ENCODE data around the gene VASN.

Gene VASN

DNA sequence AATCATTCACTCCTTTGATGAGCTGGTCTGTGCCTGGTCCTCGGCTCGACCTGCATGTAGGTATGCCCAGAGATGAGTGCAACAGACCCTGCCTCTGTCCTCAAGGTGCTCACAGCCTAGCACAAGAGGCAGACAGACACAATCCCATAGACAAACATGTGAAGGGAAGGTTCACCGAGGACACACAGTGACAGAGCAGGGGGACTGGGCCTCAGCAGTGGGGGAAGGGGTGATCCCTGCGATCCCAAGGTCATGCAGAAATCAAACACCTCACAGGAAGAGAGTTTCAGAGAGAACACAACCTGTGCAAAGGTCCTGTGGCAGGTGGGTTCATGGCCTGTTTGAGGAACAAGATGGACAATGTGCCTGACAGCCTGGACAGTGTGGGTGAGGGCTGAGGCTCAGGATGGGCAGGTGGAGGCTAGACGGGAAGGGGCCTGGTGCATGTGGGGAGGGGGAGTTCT, 4.2 kb upstream of the VASN start:
- Histone ChIP-seq H4K91ac (ENCODE audit: low read length) (no peak overlapping the region), H3K4ac (ENCODE audit: low read depth in 1 of 2, low read length in 2 of 2) (no peak overlapping the region), H2AK5ac (ENCODE audit: low read length, severe bottlenecking) (no peak overlapping the region), H3K27ac (ENCODE audit: low read length, poor library complexity, severe bottlenecking) (no peak overlapping the region), H3K9ac (ENCODE audit: low read length) (no peak overlapping the region), H2AFZ (ENCODE audit: low read depth, low read length) (no peak overlapping the region), H3K4me1 (ENCODE audit: control insufficient read depth, insufficient read depth, low read depth, low read length) (peaks cover 32% of the 10 kb centered on the region), H2BK120ac (ENCODE audit: low read depth, low read length) (no peak overlapping the region), H2BK5ac (ENCODE audit: low read depth, low read length, poor library complexity, severe bottlenecking) (no peak overlapping the region), H3K4me2 (ENCODE audit: low read length, poor library complexity, severe bottlenecking) (no peak overlapping the region), H3K36me3 (ENCODE audit: control insufficient read depth in 1 of 2, insufficient read depth in 2 of 2, low read depth in 1 of 2, low read length in 2 of 2) (peaks cover 0 to 32% of the 10 kb centered on the region in 2 experiments), H3K4me3 (ENCODE audit: insufficient read depth in 1 of 2, low read depth in 1 of 2, low read length in 2 of 2) (no peak overlapping the region), H3K14ac (ENCODE audit: low read length in 2 of 2) (no peak overlapping the region), H2BK15ac (ENCODE audit: low read depth, poor library complexity, severe bottlenecking) (no peak overlapping the region), H3K18ac (ENCODE audit: low read depth in 1 of 2, low read length in 2 of 2) (no peak overlapping the region), H3K9me3 (ENCODE audit: control insufficient read depth, low read length) (no peaks in the 10 kb centered on the region), H3K23ac (ENCODE audit: low read length in 2 of 2) (no peak overlapping the region), H3K79me1 (replicated peaks; ENCODE audit: low read length, poor library complexity, severe bottlenecking) (no peaks in the 10 kb centered on the region), H4K8ac (ENCODE audit: low read length) (no peak overlapping the region), H3K27me3 (ENCODE audit: control insufficient read depth in 1 of 2, insufficient read depth in 1 of 2, low read length in 2 of 2) (no peaks in the 10 kb centered on the region), H2BK12ac (ENCODE audit: low read length in 2 of 2) (peak overlapping the region; percentile 4 to 8)
- 93% methylated on average over 5 of the region's 5 CpGs for WGBS
- no peak for DNase-seq

- peak overlapping the region; percentile 79 for H4K91ac ChIP-seq (ENCODE audit: low read length)
- H3K4me2 ChIP-seq (ENCODE audit: low read length, poor library complexity, severe bottlenecking) = no peak overlapping the region
- H3K4me1 ChIP-seq (ENCODE audit: control insufficient read depth, insufficient read depth, low read depth, low read length) = peaks cover 46% of the 10 kb centered on the region
- no peaks in the 10 kb centered on the region for H3K9me3 ChIP-seq (ENCODE audit: control insufficient read depth, low read length)
- H3K27me3 ChIP-seq (ENCODE audit: control insufficient read depth in 1 of 2, insufficient read depth in 1 of 2, low read length in 2 of 2) = no peaks in the 10 kb centered on the region
- H3K14ac ChIP-seq (ENCODE audit: low read length in 2 of 2) = peak overlapping the region in 1 of 2 experiments; percentile 89
- H3K36me3 ChIP-seq (ENCODE audit: control insufficient read depth in 1 of 2, insufficient read depth in 2 of 2, low read depth in 1 of 2, low read length in 2 of 2) = peaks cover 0 to 25% of the 10 kb centered on the region in 2 experiments
- H2BK5ac ChIP-seq (ENCODE audit: low read depth, low read length, poor library complexity, severe bottlenecking) = peak overlapping the region; percentile 36
- peak overlapping the region; percentile 49 to 86 for H3K4ac ChIP-seq (ENCODE audit: low read depth in 1 of 2, low read length in 2 of 2)
- peak overlapping the region; percentile 71 for H4K8ac ChIP-seq (ENCODE audit: low read length)
- H2AK5ac ChIP-seq (ENCODE audit: low read length, severe bottlenecking) = peak overlapping the region; percentile 88
- peak overlapping the region; percentile 90 to 100 for H2BK12ac ChIP-seq (ENCODE audit: low read length in 2 of 2)
- 70% methylated on average over 13 of the region's 13 CpGs for WGBS
- no peak overlapping the region for H3K9ac ChIP-seq (ENCODE audit: low read length)
- H3K23ac ChIP-seq (ENCODE audit: low read length in 2 of 2) = peak overlapping the region in 1 of 2 experiments; percentile 53
- peak overlapping the region; percentile 80 for H2BK120ac ChIP-seq (ENCODE audit: low read depth, low read length)
- H3K27ac ChIP-seq (ENCODE audit: low read length, poor library complexity, severe bottlenecking) = no peak overlapping the region
- H3K4me3 ChIP-seq (ENCODE audit: insufficient read depth in 1 of 2, low read depth in 1 of 2, low read length in 2 of 2) = no peak overlapping the region
- H2AFZ ChIP-seq (ENCODE audit: low read depth, low read length) = peak overlapping the region; percentile 5
- peak overlapping the region; percentile 97 for H2BK15ac ChIP-seq (ENCODE audit: low read depth, poor library complexity, severe bottlenecking)
- no peaks in the 10 kb centered on the region for H3K79me1 ChIP-seq (replicated peaks; ENCODE audit: low read length, poor library complexity, severe bottlenecking)
- peak overlapping the region; percentile 79 to 80 for H3K18ac ChIP-seq (ENCODE audit: low read depth in 1 of 2, low read length in 2 of 2)
- DNase-seq = no peak
These were observed 2.5 kb upstream of the VASN start for GRCh38 chr16:4369007-4369733.

GRCh38 chr16:4370151-4370550, 1.5 kb upstream of the VASN start:
- Histone ChIP-seq H3K27me3 (ENCODE audit: control insufficient read depth in 1 of 2, insufficient read depth in 1 of 2, low read length in 2 of 2) (no peaks in the 10 kb centered on the region), H3K14ac (ENCODE audit: low read length in 2 of 2) (peak overlapping the region in 1 of 2 experiments; percentile 64), H3K27ac (ENCODE audit: low read length, poor library complexity, severe bottlenecking) (peak overlapping the region; percentile 81), H2AFZ (ENCODE audit: low read depth, low read length) (peak overlapping the region; percentile 3), H3K23ac (ENCODE audit: low read length in 2 of 2) (no peak overlapping the region), H2BK12ac (ENCODE audit: low read length in 2 of 2) (peak overlapping the region; percentile 90 to 100), H3K9me3 (ENCODE audit: control insufficient read depth, low read length) (no peaks in the 10 kb centered on the region), H3K18ac (ENCODE audit: low read depth in 1 of 2, low read length in 2 of 2) (peak overlapping the region; percentile 79 to 93), H4K91ac (ENCODE audit: low read length) (peak overlapping the region; percentile 97), H3K79me1 (replicated peaks; ENCODE audit: low read length, poor library complexity, severe bottlenecking) (no peaks in the 10 kb centered on the region), H3K4me1 (ENCODE audit: control insufficient read depth, insufficient read depth, low read depth, low read length) (peaks cover 56% of the 10 kb centered on the region), H2AK5ac (ENCODE audit: low read length, severe bottlenecking) (peak overlapping the region; percentile 95), H3K9ac (ENCODE audit: low read length) (peak overlapping the region; percentile 87), H2BK15ac (ENCODE audit: low read depth, poor library complexity, severe bottlenecking) (no peak overlapping the region), H3K4ac (ENCODE audit: low read depth in 1 of 2, low read length in 2 of 2) (peak overlapping the region; percentile 86 to 94), H2BK5ac (ENCODE audit: low read depth, low read length, poor library complexity, severe bottlenecking) (peak overlapping the region; percentile 45), H3K4me2 (ENCODE audit: low read length, poor library complexity, severe bottlenecking) (no peak overlapping the region), H4K8ac (ENCODE audit: low read length) (peak overlapping the region; percentile 94), H2BK120ac (ENCODE audit: low read depth, low read length) (peak overlapping the region; percentile 80), H3K4me3 (ENCODE audit: insufficient read depth in 1 of 2, low read depth in 1 of 2, low read length in 2 of 2) (peak overlapping the region in 1 of 2 experiments; percentile 33), H3K36me3 (ENCODE audit: control insufficient read depth in 1 of 2, insufficient read depth in 2 of 2, low read depth in 1 of 2, low read length in 2 of 2) (peaks cover 0 to 19% of the 10 kb centered on the region in 2 experiments)
- 93% methylated on average over 3 of the region's 3 CpGs for WGBS
- DNase-seq = no peak

DNA sequence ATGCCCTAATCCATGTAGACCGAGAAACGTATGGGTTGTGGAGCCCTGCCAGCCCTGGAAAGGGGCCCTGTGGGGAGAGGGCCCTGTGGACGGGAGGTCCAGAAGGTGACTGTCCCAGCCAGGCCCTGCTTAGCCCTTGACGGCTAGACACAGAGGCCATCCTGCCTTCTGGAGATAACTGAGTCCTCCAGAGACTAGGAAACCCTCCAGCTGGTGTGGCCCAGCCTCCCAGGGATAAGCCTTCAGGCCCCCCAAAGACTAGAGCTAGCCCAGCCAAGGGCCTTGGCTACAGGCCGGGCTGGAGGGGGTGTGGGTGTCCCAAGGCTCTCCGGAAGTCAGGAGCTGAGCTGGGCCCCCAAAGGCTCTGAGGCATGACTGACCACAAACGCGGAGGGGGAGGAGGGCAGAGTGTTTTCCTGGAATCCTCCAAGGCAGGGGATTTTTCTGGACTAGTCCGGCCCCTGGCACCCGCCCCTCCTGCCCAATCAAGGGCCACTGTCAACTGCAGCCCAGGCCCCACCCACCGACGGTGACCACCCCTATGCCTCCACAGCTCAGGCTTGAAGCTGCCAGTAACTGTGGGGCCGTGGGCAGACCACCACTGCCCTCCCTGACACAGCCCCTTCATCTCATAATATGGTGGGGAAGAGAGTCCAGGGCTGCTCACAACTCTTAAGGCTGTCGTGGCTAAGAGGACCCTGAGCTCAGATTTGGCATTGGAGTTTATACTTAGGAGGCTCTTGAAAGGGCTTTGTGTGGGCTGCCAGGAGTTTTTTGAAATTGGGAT, 885 bp upstream of the VASN start:
- peaks cover 2% of the 10 kb centered on the region for H3K79me1 ChIP-seq (replicated peaks; ENCODE audit: low read length, poor library complexity, severe bottlenecking)
- 30% methylated on average over 11 of the region's 14 CpGs for WGBS
- H2BK120ac ChIP-seq (ENCODE audit: low read depth, low read length) = peak overlapping the region; percentile 80
- H2AFZ ChIP-seq (ENCODE audit: low read depth, low read length) = no peak overlapping the region
- peaks cover 0 to 15% of the 10 kb centered on the region in 2 experiments for H3K36me3 ChIP-seq (ENCODE audit: control insufficient read depth in 1 of 2, insufficient read depth in 2 of 2, low read depth in 1 of 2, low read length in 2 of 2)
- H2BK5ac ChIP-seq (ENCODE audit: low read depth, low read length, poor library complexity, severe bottlenecking) = peak overlapping the region; percentile 92
- H3K4me2 ChIP-seq (ENCODE audit: low read length, poor library complexity, severe bottlenecking) = peak overlapping the region; percentile 6
- DNase-seq = peak; percentile 99
- H2BK12ac ChIP-seq (ENCODE audit: low read length in 2 of 2) = peak overlapping the region; percentile 64 to 76
- peak overlapping the region; percentile 94 for H2AK5ac ChIP-seq (ENCODE audit: low read length, severe bottlenecking)
- peak overlapping the region; percentile 81 to 93 for H3K18ac ChIP-seq (ENCODE audit: low read depth in 1 of 2, low read length in 2 of 2)
- peaks cover 59% of the 10 kb centered on the region for H3K4me1 ChIP-seq (ENCODE audit: control insufficient read depth, insufficient read depth, low read depth, low read length)
- peak overlapping the region; percentile 97 for H4K91ac ChIP-seq (ENCODE audit: low read length)
- H3K4me3 ChIP-seq (ENCODE audit: insufficient read depth in 1 of 2, low read depth in 1 of 2, low read length in 2 of 2) = peak overlapping the region in 1 of 2 experiments; percentile 100
- peak overlapping the region; percentile 87 for H3K9ac ChIP-seq (ENCODE audit: low read length)
- H3K14ac ChIP-seq (ENCODE audit: low read length in 2 of 2) = no peak overlapping the region
- H3K23ac ChIP-seq (ENCODE audit: low read length in 2 of 2) = no peak overlapping the region
- H3K4ac ChIP-seq (ENCODE audit: low read depth in 1 of 2, low read length in 2 of 2) = peak overlapping the region; percentile 86 to 94
- H2BK15ac ChIP-seq (ENCODE audit: low read depth, poor library complexity, severe bottlenecking) = no peak overlapping the region
- H3K27me3 ChIP-seq (ENCODE audit: control insufficient read depth in 1 of 2, insufficient read depth in 1 of 2, low read length in 2 of 2) = no peaks in the 10 kb centered on the region
- peak overlapping the region; percentile 94 for H4K8ac ChIP-seq (ENCODE audit: low read length)
- peak overlapping the region; percentile 92 for H3K27ac ChIP-seq (ENCODE audit: low read length, poor library complexity, severe bottlenecking)
- no peaks in the 10 kb centered on the region for H3K9me3 ChIP-seq (ENCODE audit: control insufficient read depth, low read length)
